Gastrocnemius medialis (tissue), 4 donors: ENCODE measurements around the gene JADE1. TPM values are rescaled to one million over a fixed set of nuclear protein-coding genes. Genes with fewer than 3 reads are reported as not detected.
A peak's percentile ranks its signal among the peaks of the same experiment; 100 is the strongest.

Source experiments
- ATAC-seq, 2 donors: fragments of 150-250 bp; one replicate each; pipeline ENCODE4 v1.9.1; 2016
- DNase-seq, 2 donors: peaks; one replicate each; pipeline ENCODE4 v3.0.0-alpha.2; 2019
- H3K27ac ChIP-seq, 4 donors: fragments of 200-600 bp; sonication (generic); 1 replicate in 1 of 4; 2 replicates in 3 of 4; pipeline ENCODE4 v1.5.1; 2016 to 2018; ENCODE audit warnings: mild to moderate bottlenecking in 2 of 4, moderate library complexity in 1 of 4
- H3K27me3 ChIP-seq, 3 donors: fragments of 200-600 bp; sonication (generic) in 2 of 3; 1 replicate in 1 of 3; 2 replicates in 2 of 3; pipeline versions ENCODE4 v1.5.1 to v1.6.0; 2016 to 2019; ENCODE audit warnings: mild to moderate bottlenecking in 1 of 3, moderate library complexity in 1 of 3
- H3K36me3 ChIP-seq, 2 donors: fragments of 200-600 bp; sonication (generic) in 1 of 2; one replicate each; pipeline ENCODE4 v1.5.1; 2017 to 2018
- H3K4me1 ChIP-seq, 2 donors: fragments of 200-600 bp; sonication (generic) in 1 of 2; one replicate each; pipeline ENCODE4 v1.5.1; 2016 to 2017; ENCODE audit warnings: mild to moderate bottlenecking in 2 of 2
- H3K4me3 ChIP-seq, 4 donors: fragments of 200-600 bp; sonication (generic) in 3 of 4; 1 replicate in 1 of 4; 2 replicates in 3 of 4; pipeline ENCODE4 v1.5.1; 2016 to 2019; ENCODE audit warnings: mild to moderate bottlenecking in 2 of 4
- H3K9me3 ChIP-seq, 3 donors: fragments of 200-600 bp; sonication (generic) in 2 of 3; 1 replicate in 1 of 3; 2 replicates in 2 of 3; pipeline ENCODE4 v1.5.1; 2016 to 2019
- POLR2A ChIP-seq, 2 donors: fragments of 450-650 bp; IDR thresholded peaks; one replicate each; pipeline ENCODE4 v1.6.1; 2017; ENCODE audit warnings: antibody characterized with exemption in 2 of 2, mild to moderate bottlenecking in 2 of 2, moderate library complexity in 2 of 2
- in situ Hi-C, 4 donors: fragments of 200-750 bp; cut with MboI; loops; one replicate each; pipeline versions ENCODE4 v1.15.0 to v1.8.0; 2017; ENCODE audit warnings: low sequenced_read_pairs in 4 of 4
- intact Hi-C: fragments of 100-400 bp; cut with DNase I; formaldehyde crosslinking; loops from one replicate; pipeline ENCODE4 v1.15.1; 2023; ENCODE audit warnings: low total_unique reads
- total RNA-seq, 4 donors: library from RNA; depleted of rRNA; stranded (reverse); fragments of >200 nt; gene quantifications; one replicate each; pipeline versions ENCODE4 v1.1.0 to v1.2.3, GENCODE V29; 2016
- TF ChIP-seq, protein P1 (sequence below), 5 experiments: fragments of 450-650 bp in 3 of 5; fragments of 200-600 bp in 2 of 5; sonication (generic) in 2 of 5; IDR thresholded peaks in 4 of 5; conservative IDR thresholded peaks in 1 of 5; 1 replicate in 4 of 5; 2 replicates in 1 of 5; pipeline ENCODE4 v1.5.1; 2016 to 2019; ENCODE audit warnings: antibody characterized with exemption in 5 of 5, mild to moderate bottlenecking in 3 of 5, moderate library complexity in 3 of 5

Gene JADE1
- total RNA-seq, 4 donors from 2014 or later = 14.2 to 21.1 (median 14.9) TPM

DNA sequence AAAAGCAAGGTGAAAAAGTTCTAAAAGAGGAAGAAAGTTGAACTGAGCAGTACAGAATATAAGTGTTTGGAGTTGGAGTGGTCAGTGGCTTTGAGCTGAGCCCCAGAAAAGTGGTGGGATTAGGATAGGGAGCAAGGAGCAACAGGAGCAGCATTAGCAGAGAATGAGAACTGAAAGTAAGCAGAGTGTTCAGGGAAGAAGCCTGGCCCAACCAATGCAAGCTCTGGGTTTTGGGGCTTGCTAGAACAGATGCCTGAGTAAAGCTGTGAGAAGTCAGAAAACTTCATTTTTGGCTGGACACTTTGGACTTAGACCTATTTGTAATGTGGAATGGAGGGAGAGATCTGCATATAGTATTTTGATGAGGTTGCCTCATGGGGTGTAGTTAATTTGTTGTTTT, 17.8 kb downstream of the JADE1 start:
- ATAC-seq (no peak), DNase-seq (no peak)
- H3K27ac ChIP-seq = no peak overlapping the region
- no peaks in the 10 kb centered on the region for H3K36me3 ChIP-seq
- no peak overlapping the region for H3K4me3 ChIP-seq
- H3K4me1 ChIP-seq = peaks cover 46 to 49% of the 10 kb centered on the region in 2 donors
- in situ Hi-C loops (no loop called here), intact Hi-C loops (no loop called here)
- H3K9me3 ChIP-seq = no peaks in the 10 kb centered on the region
- no peaks in the 10 kb centered on the region for H3K27me3 ChIP-seq
- TF ChIP-seq, protein P1, sequence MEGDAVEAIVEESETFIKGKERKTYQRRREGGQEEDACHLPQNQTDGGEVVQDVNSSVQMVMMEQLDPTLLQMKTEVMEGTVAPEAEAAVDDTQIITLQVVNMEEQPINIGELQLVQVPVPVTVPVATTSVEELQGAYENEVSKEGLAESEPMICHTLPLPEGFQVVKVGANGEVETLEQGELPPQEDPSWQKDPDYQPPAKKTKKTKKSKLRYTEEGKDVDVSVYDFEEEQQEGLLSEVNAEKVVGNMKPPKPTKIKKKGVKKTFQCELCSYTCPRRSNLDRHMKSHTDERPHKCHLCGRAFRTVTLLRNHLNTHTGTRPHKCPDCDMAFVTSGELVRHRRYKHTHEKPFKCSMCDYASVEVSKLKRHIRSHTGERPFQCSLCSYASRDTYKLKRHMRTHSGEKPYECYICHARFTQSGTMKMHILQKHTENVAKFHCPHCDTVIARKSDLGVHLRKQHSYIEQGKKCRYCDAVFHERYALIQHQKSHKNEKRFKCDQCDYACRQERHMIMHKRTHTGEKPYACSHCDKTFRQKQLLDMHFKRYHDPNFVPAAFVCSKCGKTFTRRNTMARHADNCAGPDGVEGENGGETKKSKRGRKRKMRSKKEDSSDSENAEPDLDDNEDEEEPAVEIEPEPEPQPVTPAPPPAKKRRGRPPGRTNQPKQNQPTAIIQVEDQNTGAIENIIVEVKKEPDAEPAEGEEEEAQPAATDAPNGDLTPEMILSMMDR (IDR thresholded peaks at IDR 0.05 in 4 of 5, conservative IDR thresholded peaks at IDR 0.05 in 1 of 5) = no peak
- no peak for TF ChIP-seq POLR2A (IDR thresholded peaks at IDR 0.05)

DNA sequence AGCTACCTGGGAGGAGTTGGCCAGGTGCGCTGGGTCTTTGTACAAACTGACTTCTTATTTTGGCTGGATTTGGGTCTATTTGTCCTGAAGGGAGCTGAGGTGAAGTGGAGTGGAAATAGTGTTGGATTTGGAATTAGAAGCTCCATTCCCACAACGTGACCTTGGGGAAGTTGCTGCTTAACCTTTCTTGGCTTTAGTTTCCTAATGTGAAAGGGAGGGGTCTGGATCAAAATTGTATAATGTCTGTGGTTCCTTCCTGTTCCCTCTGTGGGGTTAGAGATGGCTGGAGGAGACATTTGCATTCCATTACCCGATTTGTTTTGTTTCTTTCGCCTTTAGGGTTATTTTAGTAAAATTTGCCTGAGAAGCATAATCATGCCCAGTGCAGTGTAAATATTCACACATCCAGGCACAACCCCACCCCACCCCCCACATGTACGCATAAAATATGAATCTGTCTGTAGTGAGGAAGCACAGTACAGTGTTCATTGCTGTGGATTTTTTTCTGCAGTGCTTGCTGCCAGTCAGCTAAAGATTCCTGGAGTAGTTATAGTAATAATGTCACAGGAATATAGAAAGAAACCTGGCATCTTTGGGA, 21.5 kb downstream of the JADE1 start:
- no peaks in the 10 kb centered on the region for H3K27me3 ChIP-seq
- DNase-seq (no peak), ATAC-seq (no peak)
- no peak overlapping the region for H3K4me3 ChIP-seq
- intact Hi-C loops = no loop called here
- H3K27ac ChIP-seq = peak overlapping the region in 3 of 4 donors; percentile 1 to 58 (median 3)
- TF ChIP-seq, protein P1 (IDR thresholded peaks at IDR 0.05 in 4 of 5, conservative IDR thresholded peaks at IDR 0.05 in 1 of 5) = no peak
- no peak for TF ChIP-seq POLR2A (IDR thresholded peaks at IDR 0.05)
- in situ Hi-C loops = no loop called here
- no peaks in the 10 kb centered on the region for H3K36me3 ChIP-seq
- no peaks in the 10 kb centered on the region for H3K9me3 ChIP-seq
- peaks cover 45 to 54% of the 10 kb centered on the region in 2 donors for H3K4me1 ChIP-seq

- no peaks in the 10 kb centered on the region for H3K27me3 ChIP-seq
- H3K9me3 ChIP-seq = no peaks in the 10 kb centered on the region
- ATAC-seq (peak in 1 of 2 donors; percentile 28), DNase-seq (no peak)
- in situ Hi-C loops (no loop called here), intact Hi-C loops (no loop called here)
- TF ChIP-seq, protein P1 (IDR thresholded peaks at IDR 0.05 in 4 of 5, conservative IDR thresholded peaks at IDR 0.05 in 1 of 5) = no peak
- no peak for TF ChIP-seq POLR2A (IDR thresholded peaks at IDR 0.05)
- no peak overlapping the region for H3K4me3 ChIP-seq
- H3K4me1 ChIP-seq = peaks cover 45 to 56% of the 10 kb centered on the region in 2 donors
- H3K27ac ChIP-seq = peak overlapping the region in 2 of 4 donors; percentile 1 to 58
- H3K36me3 ChIP-seq = no peaks in the 10 kb centered on the region
Measured at GRCh38 chr4:128831531-128832242, 22.2 kb downstream of the JADE1 start.

GRCh38 chr4:128832243-128832625, 22.7 kb downstream of the JADE1 start:
- peaks cover 45 to 56% of the 10 kb centered on the region in 2 donors for H3K4me1 ChIP-seq
- intact Hi-C loops = no loop called here
- in situ Hi-C loops = no loop called here

More at GRCh38 chr4:128832243-128832625, 22.7 kb downstream of the JADE1 start:
- Histone ChIP-seq H3K36me3 (no peaks in the 10 kb centered on the region), H3K27ac (peak overlapping the region in 1 of 4 donors; percentile 58), H3K9me3 (no peaks in the 10 kb centered on the region), H3K27me3 (no peaks in the 10 kb centered on the region), H3K4me3 (no peak overlapping the region)
- TF ChIP-seq POLR2A (IDR thresholded peaks at IDR 0.05) = no peak
- TF ChIP-seq, protein P1 (IDR thresholded peaks at IDR 0.05 in 4 of 5, conservative IDR thresholded peaks at IDR 0.05 in 1 of 5) = no peak
- DNase-seq (no peak), ATAC-seq (no peak)
